Gastrocnemius medialis (tissue), 4 donors: ENCODE data around the gene WDSUB1. TPM values are rescaled to one million over a fixed set of nuclear protein-coding genes. Genes with fewer than 3 reads are reported as not detected.
A peak's percentile ranks its signal among the peaks of the same experiment; 100 is the strongest.

Experiments used
- ATAC-seq, 2 donors: fragments of 150-250 bp; one replicate each; pipeline ENCODE4 v1.9.1; 2016
- DNase-seq, 2 donors: peaks; one replicate each; pipeline ENCODE4 v3.0.0-alpha.2; 2019
- H3K27ac ChIP-seq, 4 donors: fragments of 200-600 bp; sonication (generic); 1 replicate in 1 of 4; 2 replicates in 3 of 4; pipeline ENCODE4 v1.5.1; 2016 to 2018; ENCODE audit warnings: mild to moderate bottlenecking in 2 of 4, moderate library complexity in 1 of 4
- H3K27me3 ChIP-seq, 3 donors: fragments of 200-600 bp; sonication (generic) in 2 of 3; 1 replicate in 1 of 3; 2 replicates in 2 of 3; pipeline versions ENCODE4 v1.5.1 to v1.6.0; 2016 to 2019; ENCODE audit warnings: mild to moderate bottlenecking in 1 of 3, moderate library complexity in 1 of 3
- H3K36me3 ChIP-seq, 2 donors: fragments of 200-600 bp; sonication (generic) in 1 of 2; one replicate each; pipeline ENCODE4 v1.5.1; 2017 to 2018
- H3K4me1 ChIP-seq, 2 donors: fragments of 200-600 bp; sonication (generic) in 1 of 2; one replicate each; pipeline ENCODE4 v1.5.1; 2016 to 2017; ENCODE audit warnings: mild to moderate bottlenecking in 2 of 2
- H3K4me3 ChIP-seq, 4 donors: fragments of 200-600 bp; sonication (generic) in 3 of 4; 1 replicate in 1 of 4; 2 replicates in 3 of 4; pipeline ENCODE4 v1.5.1; 2016 to 2019; ENCODE audit warnings: mild to moderate bottlenecking in 2 of 4
- H3K9me3 ChIP-seq, 3 donors: fragments of 200-600 bp; sonication (generic) in 2 of 3; 1 replicate in 1 of 3; 2 replicates in 2 of 3; pipeline ENCODE4 v1.5.1; 2016 to 2019
- POLR2A ChIP-seq, 2 donors: fragments of 450-650 bp; IDR thresholded peaks; one replicate each; pipeline ENCODE4 v1.6.1; 2017; ENCODE audit warnings: antibody characterized with exemption in 2 of 2, mild to moderate bottlenecking in 2 of 2, moderate library complexity in 2 of 2
- in situ Hi-C, 4 donors: fragments of 200-750 bp; cut with MboI; loops; one replicate each; pipeline versions ENCODE4 v1.15.0 to v1.8.0; 2017; ENCODE audit warnings: low sequenced_read_pairs in 4 of 4
- intact Hi-C: fragments of 100-400 bp; cut with DNase I; formaldehyde crosslinking; loops from one replicate; pipeline ENCODE4 v1.15.1; 2023; ENCODE audit warnings: low total_unique reads
- total RNA-seq, 4 donors: library from RNA; depleted of rRNA; stranded (reverse); fragments of >200 nt; gene quantifications; one replicate each; pipeline versions ENCODE4 v1.1.0 to v1.2.3, GENCODE V29; 2016
- TF ChIP-seq, protein P1 (sequence below), 5 experiments: fragments of 450-650 bp in 3 of 5; fragments of 200-600 bp in 2 of 5; sonication (generic) in 2 of 5; IDR thresholded peaks in 4 of 5; conservative IDR thresholded peaks in 1 of 5; 1 replicate in 4 of 5; 2 replicates in 1 of 5; pipeline ENCODE4 v1.5.1; 2016 to 2019; ENCODE audit warnings: antibody characterized with exemption in 5 of 5, mild to moderate bottlenecking in 3 of 5, moderate library complexity in 3 of 5

Gene WDSUB1
- total RNA-seq, 4 donors from 2014 or later = 1.4 to 3.1 (median 2.5) TPM

DNA sequence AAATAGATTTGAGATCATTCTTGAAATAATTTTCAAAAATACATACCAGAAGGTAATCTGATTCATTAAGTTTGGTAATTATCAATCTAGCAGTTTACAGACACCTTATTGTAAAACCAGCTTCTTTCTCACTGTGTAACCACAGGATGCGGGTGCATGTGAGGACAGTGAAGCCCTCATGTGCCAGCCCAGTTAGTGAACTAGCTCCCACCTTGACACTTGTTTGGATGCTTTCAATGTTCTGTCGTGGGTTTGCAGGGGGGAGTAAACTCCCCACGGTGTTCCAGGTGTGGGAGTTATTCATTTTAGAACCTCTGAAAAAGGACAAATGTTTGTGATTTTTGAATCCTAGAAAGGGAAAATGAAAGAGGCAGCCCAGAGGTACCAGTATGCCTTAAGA lies 59.0 kb downstream of the WDSUB1 start:
- H3K4me1 ChIP-seq = no peaks in the 10 kb centered on the region
- no peak overlapping the region for H3K4me3 ChIP-seq
- intact Hi-C loops (no loop called here), in situ Hi-C loops (no loop called here)
- DNase-seq (no peak), ATAC-seq (no peak)
- H3K27ac ChIP-seq = no peak overlapping the region
- H3K27me3 ChIP-seq = no peaks in the 10 kb centered on the region
- H3K9me3 ChIP-seq = no peaks in the 10 kb centered on the region
- TF ChIP-seq, protein P1, sequence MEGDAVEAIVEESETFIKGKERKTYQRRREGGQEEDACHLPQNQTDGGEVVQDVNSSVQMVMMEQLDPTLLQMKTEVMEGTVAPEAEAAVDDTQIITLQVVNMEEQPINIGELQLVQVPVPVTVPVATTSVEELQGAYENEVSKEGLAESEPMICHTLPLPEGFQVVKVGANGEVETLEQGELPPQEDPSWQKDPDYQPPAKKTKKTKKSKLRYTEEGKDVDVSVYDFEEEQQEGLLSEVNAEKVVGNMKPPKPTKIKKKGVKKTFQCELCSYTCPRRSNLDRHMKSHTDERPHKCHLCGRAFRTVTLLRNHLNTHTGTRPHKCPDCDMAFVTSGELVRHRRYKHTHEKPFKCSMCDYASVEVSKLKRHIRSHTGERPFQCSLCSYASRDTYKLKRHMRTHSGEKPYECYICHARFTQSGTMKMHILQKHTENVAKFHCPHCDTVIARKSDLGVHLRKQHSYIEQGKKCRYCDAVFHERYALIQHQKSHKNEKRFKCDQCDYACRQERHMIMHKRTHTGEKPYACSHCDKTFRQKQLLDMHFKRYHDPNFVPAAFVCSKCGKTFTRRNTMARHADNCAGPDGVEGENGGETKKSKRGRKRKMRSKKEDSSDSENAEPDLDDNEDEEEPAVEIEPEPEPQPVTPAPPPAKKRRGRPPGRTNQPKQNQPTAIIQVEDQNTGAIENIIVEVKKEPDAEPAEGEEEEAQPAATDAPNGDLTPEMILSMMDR (IDR thresholded peaks at IDR 0.05 in 4 of 5, conservative IDR thresholded peaks at IDR 0.05 in 1 of 5) = no peak
- no peak for TF ChIP-seq POLR2A (IDR thresholded peaks at IDR 0.05)
- peaks cover 0 to 5% of the 10 kb centered on the region in 2 donors for H3K36me3 ChIP-seq

DNA sequence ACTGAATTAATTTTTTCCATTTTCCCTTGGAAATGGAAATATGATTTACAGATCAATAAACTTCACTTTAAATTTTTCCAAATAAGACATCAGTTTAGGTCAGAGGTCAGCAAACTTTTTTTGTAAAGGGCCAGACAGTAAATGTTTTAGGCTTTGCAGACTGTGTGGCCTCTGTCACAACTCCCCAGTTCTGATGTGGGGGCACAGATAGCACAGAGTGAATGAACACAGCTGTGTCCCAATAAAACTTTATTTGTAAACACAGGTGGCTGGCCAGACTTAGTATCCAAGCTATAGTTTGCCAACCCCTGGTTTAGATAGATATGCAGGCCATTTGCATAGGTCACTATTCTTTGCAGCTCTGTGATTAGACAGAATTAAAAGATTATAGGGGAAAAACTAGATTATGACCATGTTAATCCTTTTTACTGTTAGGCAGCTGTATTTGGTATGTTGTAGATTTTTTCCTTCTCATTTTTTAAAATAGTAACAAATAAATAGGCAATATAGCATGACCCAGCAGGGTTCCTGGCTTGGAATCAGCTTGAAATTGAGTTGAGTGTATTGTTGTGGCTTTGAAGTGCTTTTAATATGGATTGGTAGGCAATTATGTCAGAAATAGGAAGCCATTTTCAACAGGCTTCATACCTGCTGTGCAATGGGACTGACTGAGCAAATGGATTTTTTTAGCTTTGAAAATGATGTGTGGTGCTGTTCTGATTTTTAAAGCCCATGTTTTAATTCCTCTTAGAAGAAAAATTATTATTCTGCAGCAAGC lies 59.7 kb downstream of the WDSUB1 start:
- Histone ChIP-seq H3K4me3 (no peak overlapping the region), H3K36me3 (peaks cover 0 to 5% of the 10 kb centered on the region in 2 donors), H3K27ac (peak overlapping the region in 3 of 4 donors; percentile 46 to 67 (median 60)), H3K9me3 (no peaks in the 10 kb centered on the region), H3K4me1 (no peaks in the 10 kb centered on the region), H3K27me3 (no peaks in the 10 kb centered on the region)
- no peak for DNase-seq
- no peak for ATAC-seq
- intact Hi-C loops = no loop called here
- TF ChIP-seq, protein P1 (IDR thresholded peaks at IDR 0.05 in 4 of 5, conservative IDR thresholded peaks at IDR 0.05 in 1 of 5) = no peak
- no peak for TF ChIP-seq POLR2A (IDR thresholded peaks at IDR 0.05)
- in situ Hi-C loops = no loop called here

DNA sequence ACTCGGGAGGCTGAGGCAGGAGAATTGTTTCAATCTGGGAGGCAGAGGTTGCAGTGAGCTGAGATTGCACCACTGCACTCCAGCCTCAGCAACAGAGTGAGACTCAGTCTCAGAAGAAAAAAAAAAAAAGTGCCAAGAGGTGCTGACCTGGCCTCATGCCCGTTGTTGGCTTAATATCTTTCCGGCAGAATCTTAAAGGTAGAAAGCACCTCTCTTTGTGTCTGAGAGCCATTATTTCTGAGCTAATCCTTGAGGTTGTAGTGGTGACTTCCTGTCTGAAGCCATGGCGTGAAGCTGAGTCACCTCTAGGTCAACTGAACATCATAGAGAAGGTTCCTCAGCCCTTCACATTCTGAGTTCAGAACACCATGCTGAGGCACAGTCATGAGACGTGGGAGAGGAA lies 60.4 kb downstream of the WDSUB1 start:
- in situ Hi-C loops (no loop called here), intact Hi-C loops (no loop called here)
- Histone ChIP-seq H3K36me3 (peaks cover 0 to 5% of the 10 kb centered on the region in 2 donors), H3K27me3 (no peaks in the 10 kb centered on the region), H3K4me3 (no peak overlapping the region), H3K4me1 (no peaks in the 10 kb centered on the region), H3K9me3 (no peaks in the 10 kb centered on the region), H3K27ac (peak overlapping the region in 3 of 4 donors; percentile 46 to 67 (median 60))
- no peak for DNase-seq
- TF ChIP-seq, protein P1 (IDR thresholded peaks at IDR 0.05 in 4 of 5, conservative IDR thresholded peaks at IDR 0.05 in 1 of 5) = no peak
- TF ChIP-seq POLR2A (IDR thresholded peaks at IDR 0.05) = no peak
- peak; percentile 26 to 61 for ATAC-seq

DNA sequence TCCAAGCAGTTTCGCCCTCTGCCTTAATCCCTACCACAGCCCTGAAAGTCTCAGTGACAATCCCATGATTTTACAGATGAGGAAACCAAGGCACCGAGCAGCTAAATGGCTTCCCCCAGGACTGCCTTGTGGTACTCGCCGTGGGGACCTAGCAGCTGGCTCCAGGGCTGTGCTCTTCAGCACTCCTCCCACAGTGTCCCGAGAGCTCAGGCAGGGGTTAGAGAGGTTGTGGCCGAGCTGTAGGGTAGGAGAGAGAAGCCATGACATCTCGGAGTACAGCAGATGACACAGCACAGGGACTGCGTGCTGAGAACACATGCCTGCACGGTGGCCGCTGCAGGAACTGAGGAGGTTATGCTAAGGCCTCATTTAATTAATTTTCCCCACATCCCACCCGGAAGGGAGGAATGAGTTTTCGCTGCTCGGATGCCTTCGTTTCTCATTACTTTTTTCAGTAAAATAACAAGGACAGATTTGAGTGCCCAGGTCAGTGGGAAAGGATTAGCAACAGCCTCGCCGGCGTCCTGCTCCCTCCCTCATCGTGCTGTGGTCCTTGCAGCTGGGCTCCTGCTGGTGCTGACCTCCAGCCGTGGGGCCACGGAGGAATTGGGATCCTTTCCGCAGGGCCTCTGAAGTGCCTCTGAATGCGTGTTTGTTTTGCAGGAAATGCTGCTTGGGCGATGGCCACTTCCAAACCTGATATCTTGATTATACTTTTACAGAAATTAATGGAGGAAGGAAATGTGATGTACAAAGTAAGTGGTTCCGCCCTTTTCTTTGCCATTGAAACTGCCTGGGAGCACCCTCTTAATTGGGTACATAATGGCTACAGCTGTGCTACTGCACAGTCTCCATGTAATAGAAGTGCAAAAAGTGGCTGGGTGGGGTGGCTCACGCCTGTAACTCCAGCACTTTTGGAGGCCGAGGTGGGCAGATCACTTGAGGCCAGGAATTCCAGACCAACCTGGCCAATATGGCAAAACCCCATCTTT lies 61.2 kb downstream of the WDSUB1 start:
- intact Hi-C loops = no loop called here

More for the DNA sequence above, 61.2 kb downstream of the WDSUB1 start:
- Histone ChIP-seq H3K36me3 (peaks cover 0 to 5% of the 10 kb centered on the region in 2 donors), H3K27me3 (no peaks in the 10 kb centered on the region), H3K9me3 (no peaks in the 10 kb centered on the region), H3K4me1 (no peaks in the 10 kb centered on the region), H3K27ac (peak overlapping the region in 3 of 4 donors; percentile 46 to 67 (median 60)), H3K4me3 (no peak overlapping the region)
- no peak for DNase-seq
- peak; percentile 53 to 63 for ATAC-seq
- TF ChIP-seq, protein P1 (IDR thresholded peaks at IDR 0.05 in 4 of 5, conservative IDR thresholded peaks at IDR 0.05 in 1 of 5) = no peak
- TF ChIP-seq POLR2A (IDR thresholded peaks at IDR 0.05) = no peak
- in situ Hi-C loops = no loop called here
